Epithelial cell of prostate (primary cell): ENCODE measurements around the gene PIM1.
A peak's percentile ranks its signal among the peaks of the same experiment; 100 is the strongest.
"Not testable (repeated sequence)": the region's sequence is repeated elsewhere in the genome, so short reads cannot be mapped to it uniquely, and the experiment has no call there.

ENCODE experiments used
- DNase-seq: peaks from one replicate; pipeline ENCODE4 v3.0.0-alpha.2; 2011; ENCODE audit warnings: low read depth, low spot score
- H3K27ac ChIP-seq: fragments of 450-650 bp; 2 replicates; pipeline ENCODE4 v1.5.1; 2017; ENCODE audit warnings: mild to moderate bottlenecking

The PIM1 gene

GRCh38 chr6:37185949-37186720 lies 16.2 kb downstream of the PIM1 start:
- H3K27ac ChIP-seq, DNase-seq: not testable (repeated sequence)

- H3K27ac ChIP-seq: no peak overlapping the region
- no peak for DNase-seq
These were observed 17.5 kb downstream of the PIM1 start for GRCh38 chr6:37187321-37188022.

- DNase-seq: no peak
- H3K27ac ChIP-seq: peak overlapping the region; percentile 17
These were observed 19.1 kb downstream of the PIM1 start for GRCh38 chr6:37188962-37189510.

- H3K27ac ChIP-seq: peak overlapping the region; percentile 17
- no peak for DNase-seq
These were observed 20.2 kb downstream of the PIM1 start for GRCh38 chr6:37190159-37190535.

DNA sequence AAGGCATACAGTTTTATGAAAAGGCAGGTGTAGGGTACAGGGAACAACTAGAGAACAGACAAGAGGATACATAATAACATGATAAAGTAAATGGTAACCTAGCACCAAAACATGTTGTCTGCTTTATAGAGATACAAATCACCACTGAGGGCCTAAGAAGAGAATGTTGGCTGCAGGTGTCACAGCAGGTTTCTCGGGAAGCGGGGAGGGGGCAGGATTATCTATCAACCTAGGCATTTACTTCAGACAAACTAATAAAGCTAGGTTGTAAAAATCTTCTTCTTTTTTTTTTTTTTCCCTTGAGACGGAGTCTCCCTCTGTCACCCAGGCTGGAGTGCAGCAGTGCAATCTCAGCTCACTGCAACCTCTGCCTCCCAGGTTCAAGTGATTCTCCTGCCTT lies 22.7 kb downstream of the PIM1 start:
- no peak for DNase-seq
- H3K27ac ChIP-seq: no peak overlapping the region

DNA sequence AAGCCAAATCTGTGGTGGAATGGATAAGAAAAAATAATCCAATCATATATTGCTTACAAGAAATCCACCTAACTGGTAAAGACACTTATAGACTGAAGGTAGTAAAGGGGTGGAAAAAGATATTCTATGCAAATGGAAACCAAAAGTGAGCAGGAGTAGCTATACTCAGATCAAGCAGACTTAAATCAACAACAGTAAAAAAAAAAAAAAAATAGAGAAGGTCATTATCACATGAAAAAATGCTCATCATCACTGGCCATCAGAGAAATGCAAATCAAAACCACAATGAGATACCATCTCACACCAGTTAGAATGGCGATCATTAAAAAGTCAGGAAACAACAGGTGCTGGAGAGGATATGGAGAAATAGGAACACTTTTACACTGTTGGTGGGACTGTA lies 24.9 kb downstream of the PIM1 start:
- DNase-seq, H3K27ac ChIP-seq: not testable (repeated sequence)

DNA sequence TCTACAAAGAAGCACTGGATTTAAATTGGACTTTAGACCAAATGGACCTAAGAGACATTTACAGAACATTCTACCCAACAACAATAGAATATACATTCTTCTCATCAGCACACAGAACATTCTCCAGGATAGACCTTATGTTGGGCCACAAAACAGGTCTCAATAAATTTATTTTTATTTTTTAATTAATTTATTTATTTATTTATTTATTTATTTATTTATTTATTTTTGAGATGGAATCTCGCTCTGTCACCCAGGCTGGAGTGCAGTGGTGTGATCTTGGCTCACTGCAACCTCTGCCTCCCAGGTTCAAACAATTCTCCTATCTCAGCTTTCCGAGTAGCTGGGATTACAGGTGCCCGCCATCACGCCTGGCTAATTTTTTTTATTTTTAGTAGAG lies 26.5 kb downstream of the PIM1 start:
- H3K27ac ChIP-seq, DNase-seq: not testable (repeated sequence)

GRCh38 chr6:37200085-37200484 lies 30.1 kb downstream of the PIM1 start:
- no peak for DNase-seq
- no peak overlapping the region for H3K27ac ChIP-seq

- DNase-seq: no peak
- H3K27ac ChIP-seq: no peak overlapping the region
These were observed 31.8 kb downstream of the PIM1 start for GRCh38 chr6:37201726-37202125.

GRCh38 chr6:37202788-37203491 lies 33.0 kb downstream of the PIM1 start:
- no peak for DNase-seq
- no peak overlapping the region for H3K27ac ChIP-seq

DNA sequence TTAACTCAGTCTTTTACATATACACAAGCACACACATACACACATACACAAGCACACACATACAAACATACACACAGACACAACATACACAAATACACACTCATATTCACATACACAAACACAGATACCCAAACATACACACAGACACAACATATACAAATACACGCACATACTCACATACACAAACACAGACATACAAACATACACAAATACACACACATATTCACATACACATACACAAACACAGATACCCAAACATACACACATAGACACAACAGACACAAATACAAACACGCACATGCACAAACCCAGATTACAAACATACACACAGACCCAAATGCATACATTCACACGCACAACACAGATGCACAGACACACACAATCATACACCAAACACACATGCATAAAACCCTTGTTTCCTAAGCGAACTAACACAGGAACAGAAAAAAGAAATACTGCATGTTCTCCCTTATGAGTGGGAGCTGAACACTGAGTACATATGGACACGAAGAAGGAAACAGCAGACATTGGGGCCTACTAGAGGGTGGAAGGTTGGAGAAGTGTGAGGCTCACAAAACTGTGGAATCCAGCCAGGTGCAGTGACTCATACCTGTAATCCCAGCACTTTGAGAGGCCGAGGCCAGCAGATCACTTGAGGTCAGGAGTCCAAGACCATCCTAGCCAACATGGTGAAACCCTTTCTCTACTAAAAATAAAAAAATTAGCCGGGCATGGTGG lies 34.2 kb downstream of the PIM1 start:
- no peak for DNase-seq
- H3K27ac ChIP-seq: no peak overlapping the region

- no peak overlapping the region for H3K27ac ChIP-seq
- DNase-seq: no peak
These were observed 35.4 kb downstream of the PIM1 start for GRCh38 chr6:37205175-37205996.

DNA sequence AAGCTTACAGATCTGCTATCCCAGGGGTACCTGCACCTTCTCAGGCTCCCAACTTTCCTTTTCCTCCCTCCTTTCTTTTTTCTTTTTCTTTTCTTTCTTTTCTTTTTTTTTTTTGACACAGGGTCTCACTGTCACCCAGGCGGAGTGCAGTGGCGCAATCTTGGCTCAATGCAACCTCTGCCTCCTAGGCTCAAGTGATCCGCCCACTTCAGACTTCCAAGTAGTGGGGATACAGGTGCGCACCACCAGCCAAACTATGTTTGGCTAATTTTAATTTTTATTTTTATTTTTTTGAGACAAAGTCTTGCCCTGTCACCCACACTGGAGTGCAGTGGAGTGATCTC lies 36.0 kb downstream of the PIM1 start:
- H3K27ac ChIP-seq: no peak overlapping the region
- DNase-seq: no peak

GRCh38 chr6:37206622-37207021 lies 36.7 kb downstream of the PIM1 start:
- no peak overlapping the region for H3K27ac ChIP-seq
- DNase-seq: no peak

GRCh38 chr6:37207903-37208456 lies 38.0 kb downstream of the PIM1 start:
- H3K27ac ChIP-seq: no peak overlapping the region
- DNase-seq: peak; percentile 37

GRCh38 chr6:37208793-37209192 lies 38.8 kb downstream of the PIM1 start:
- DNase-seq: no peak
- H3K27ac ChIP-seq: no peak overlapping the region

- no peak overlapping the region for H3K27ac ChIP-seq
These were observed 39.7 kb downstream of the PIM1 start for GRCh38 chr6:37209461-37210205.

DNA sequence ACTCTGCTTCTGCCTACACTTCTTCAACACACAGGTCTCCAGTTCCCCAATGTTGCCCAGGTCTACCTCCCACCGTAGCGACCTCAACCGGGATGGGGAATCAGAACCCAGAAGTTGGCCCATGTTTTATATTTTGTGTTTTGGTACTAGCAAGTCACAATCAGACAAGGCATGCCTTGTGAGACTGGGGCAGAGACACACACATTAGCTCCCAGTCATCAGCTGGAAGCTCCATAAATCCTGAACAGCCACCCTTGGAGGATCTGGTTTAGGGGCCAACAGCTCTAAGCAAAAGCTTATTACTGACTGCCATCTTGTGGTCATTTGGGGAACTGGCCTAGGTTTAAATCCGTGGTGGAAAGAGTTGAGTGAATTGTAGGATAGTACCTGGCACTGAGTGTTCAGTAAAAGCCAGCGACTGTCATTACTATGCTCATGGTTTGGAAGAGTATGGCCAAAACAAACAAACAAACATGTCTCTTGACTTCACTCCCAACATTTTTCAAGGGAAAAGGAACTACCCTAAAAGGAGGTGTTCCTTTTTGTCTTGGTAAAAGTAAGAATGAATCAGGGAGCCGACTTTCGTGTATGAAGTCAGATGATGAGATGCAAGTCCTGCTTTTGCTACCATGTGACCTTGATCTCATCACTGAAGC lies 40.5 kb downstream of the PIM1 start:
- DNase-seq: peak; percentile 33
- no peak overlapping the region for H3K27ac ChIP-seq

More at GRCh38 chr6:37209461-37210205, 39.7 kb downstream of the PIM1 start:
- DNase-seq: no peak
